ENCODE measurements around the gene LRRIQ4.

The LRRIQ4 gene

DNA sequence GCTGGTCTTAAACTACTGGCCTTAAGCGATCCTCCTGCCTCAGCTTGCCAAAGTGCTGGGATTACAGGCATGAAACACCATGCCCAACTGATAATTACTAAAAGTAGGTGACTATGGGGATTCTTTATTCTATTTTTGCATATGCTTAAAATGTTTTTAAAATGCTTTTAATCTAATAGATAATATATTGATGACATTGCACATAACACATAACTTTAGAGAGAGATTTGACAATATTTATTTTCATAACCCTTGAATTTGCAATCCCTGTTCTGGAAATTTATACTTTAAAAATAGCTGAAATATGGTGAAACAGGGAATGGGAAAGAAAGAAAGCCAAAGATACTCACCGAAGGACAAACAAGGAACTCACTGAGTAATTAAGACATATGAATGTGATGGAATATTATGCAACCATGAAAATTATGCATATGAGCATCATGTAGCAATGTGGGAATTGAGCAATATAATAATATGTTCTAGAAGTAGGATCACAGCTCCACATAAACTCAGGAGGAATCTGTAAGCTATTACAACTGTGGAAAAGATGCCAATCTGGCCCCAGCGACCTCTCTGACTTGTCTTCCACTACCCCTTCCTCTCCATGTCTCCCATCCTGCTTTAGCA is 55.0 kb downstream of the LRRIQ4 start:
- no peak for DNase-seq (ENCODE audit: low read depth)
- TF ChIP-seq, protein P1, sequence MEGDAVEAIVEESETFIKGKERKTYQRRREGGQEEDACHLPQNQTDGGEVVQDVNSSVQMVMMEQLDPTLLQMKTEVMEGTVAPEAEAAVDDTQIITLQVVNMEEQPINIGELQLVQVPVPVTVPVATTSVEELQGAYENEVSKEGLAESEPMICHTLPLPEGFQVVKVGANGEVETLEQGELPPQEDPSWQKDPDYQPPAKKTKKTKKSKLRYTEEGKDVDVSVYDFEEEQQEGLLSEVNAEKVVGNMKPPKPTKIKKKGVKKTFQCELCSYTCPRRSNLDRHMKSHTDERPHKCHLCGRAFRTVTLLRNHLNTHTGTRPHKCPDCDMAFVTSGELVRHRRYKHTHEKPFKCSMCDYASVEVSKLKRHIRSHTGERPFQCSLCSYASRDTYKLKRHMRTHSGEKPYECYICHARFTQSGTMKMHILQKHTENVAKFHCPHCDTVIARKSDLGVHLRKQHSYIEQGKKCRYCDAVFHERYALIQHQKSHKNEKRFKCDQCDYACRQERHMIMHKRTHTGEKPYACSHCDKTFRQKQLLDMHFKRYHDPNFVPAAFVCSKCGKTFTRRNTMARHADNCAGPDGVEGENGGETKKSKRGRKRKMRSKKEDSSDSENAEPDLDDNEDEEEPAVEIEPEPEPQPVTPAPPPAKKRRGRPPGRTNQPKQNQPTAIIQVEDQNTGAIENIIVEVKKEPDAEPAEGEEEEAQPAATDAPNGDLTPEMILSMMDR (IDR thresholded peaks at IDR 0.05; ENCODE audit: low read depth, low read length, missing control alignments) = no peak
- no peak overlapping the region for H3K4me3 ChIP-seq (ENCODE audit: low read depth, low read length)

DNA sequence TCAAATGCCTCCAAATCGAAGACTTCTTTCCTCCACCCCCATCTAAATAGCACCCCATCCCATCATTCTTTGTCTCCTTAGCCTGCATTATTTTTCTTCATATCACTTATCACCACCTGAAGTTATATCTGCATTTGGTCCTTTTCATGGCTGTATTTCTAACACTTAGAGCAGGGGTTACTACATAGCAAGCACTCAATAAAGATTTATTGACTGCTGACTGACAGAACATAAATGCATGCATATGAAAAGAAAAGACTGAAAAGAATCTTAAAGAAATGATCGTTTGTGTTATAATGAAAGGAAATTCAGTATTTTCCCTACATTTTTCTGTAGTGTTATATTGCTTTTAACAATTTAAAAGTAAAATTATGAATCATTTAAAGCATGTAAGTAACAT is 55.7 kb downstream of the LRRIQ4 start:
- no peak overlapping the region for H3K4me3 ChIP-seq (ENCODE audit: low read depth, low read length)
- no peak for DNase-seq (ENCODE audit: low read depth)
- TF ChIP-seq, protein P1 (IDR thresholded peaks at IDR 0.05; ENCODE audit: low read depth, low read length, missing control alignments) = no peak

DNA sequence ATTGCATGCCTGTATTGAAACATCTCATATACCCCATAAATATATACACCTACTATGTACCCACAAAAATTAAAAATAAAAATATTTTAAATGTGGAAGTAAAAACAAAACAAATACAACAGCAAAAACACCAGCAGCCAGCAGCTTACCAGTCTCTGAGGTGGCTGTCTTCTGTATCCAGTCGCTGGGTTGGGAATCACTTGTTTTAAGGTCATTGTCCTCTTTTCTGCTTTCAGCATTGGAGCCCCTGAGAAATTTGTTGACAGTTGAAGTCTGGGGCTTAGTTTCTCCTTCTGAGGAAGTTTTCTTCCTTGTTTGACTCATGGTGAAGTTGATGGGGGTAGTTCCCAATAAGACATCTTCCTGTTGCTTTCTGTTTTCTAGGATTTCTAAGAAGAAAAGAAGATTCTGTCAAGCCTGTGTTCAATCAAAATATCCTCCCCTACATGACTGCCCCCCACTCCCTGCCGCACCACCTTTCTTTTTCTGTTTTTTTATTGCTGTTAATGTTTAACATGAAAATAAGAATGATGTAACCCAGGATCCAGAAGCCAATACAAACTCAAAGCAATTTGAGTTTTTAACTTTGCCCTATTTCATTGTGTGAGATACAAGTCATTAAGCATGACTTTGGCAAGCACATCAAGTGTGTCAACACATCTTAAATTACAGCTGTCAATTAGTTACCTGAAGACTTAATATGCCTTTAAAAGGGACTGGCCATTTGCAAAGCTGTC is 57.0 kb downstream of the LRRIQ4 start, which contains the start of gene LRRC31:
TSS of gene LRRC31 (minus strand) at position 452 of the 737 bp plus-strand sequence. CDS start at position 324, 128 bp downstream.
- no peak within 1 kb of the TSS for H3K4me3 ChIP-seq (ENCODE audit: low read depth, low read length)
- no peak for DNase-seq (ENCODE audit: low read depth)
- TF ChIP-seq, protein P1 (IDR thresholded peaks at IDR 0.05; ENCODE audit: low read depth, low read length, missing control alignments) = no peak

DNA sequence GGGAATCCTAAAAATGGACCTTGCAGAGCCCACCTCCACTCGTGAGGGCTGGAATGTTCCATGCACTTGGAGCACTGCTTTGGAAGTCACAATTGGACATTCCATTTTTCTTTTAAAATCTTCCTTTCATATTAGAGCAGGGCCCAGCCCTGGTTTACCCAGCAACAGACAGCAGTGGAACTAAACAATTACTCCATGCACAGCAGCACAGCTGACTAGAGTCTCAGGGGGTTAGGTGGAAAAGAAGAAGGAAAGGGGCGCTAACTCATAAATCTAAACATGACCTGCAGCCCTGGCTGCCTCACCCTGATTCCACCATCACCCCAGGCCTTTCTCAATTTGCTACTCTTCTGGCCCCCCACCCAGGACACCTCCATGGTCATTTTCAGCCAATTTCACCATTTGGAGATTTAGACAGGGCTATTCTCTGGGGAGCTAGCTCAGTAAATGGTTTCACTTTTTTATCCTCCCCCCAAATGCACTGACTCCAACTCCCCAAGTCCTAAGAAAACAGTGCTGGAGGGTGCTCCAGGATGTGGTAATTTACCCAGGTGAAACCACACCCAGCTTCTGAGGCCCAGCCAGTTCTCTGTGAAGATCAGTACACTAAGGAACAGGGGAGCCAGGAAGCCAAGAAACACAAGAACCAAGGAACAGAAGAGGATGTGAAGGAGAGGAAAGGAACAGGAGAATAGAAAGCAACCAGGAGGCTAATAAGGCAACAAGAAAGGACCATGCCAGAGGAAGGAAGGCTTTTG is 58.6 kb downstream of the LRRIQ4 start:
- TF ChIP-seq, protein P1 (IDR thresholded peaks at IDR 0.05; ENCODE audit: low read depth, low read length, missing control alignments) = no peak
- DNase-seq (ENCODE audit: low read depth) = no peak
- H3K4me3 ChIP-seq (ENCODE audit: low read depth, low read length) = no peak overlapping the region

DNA sequence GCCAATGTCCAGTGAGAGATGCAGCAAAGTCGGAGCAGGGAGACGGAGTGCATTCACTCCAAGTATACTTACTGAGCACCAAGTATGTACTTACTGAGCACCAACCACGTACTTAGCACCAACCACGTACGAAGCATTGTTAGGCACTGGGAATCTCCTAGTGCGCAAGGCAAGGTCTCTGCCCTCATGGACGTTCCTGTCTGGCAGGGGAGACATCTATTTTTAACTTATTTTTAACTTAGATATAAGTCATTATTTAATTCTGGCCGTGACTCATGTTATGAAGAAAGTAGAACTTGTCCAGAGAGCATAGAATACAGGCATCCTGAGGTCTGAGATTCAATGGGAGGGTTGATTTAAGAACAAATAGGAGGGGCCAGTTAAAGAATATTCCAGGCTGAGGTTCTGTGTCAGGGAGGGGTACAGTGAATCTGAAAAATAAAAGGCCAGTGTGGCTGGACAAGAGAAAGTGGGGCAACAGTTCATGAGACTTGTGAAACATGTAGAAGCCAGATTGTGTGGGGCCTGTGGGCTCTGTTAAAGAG is 66.4 kb downstream of the LRRIQ4 start:
- no peak overlapping the region for H3K4me3 ChIP-seq (ENCODE audit: low read depth, low read length)
- no peak for DNase-seq (ENCODE audit: low read depth)
- TF ChIP-seq, protein P1 (IDR thresholded peaks at IDR 0.05; ENCODE audit: low read depth, low read length, missing control alignments) = no peak

DNA sequence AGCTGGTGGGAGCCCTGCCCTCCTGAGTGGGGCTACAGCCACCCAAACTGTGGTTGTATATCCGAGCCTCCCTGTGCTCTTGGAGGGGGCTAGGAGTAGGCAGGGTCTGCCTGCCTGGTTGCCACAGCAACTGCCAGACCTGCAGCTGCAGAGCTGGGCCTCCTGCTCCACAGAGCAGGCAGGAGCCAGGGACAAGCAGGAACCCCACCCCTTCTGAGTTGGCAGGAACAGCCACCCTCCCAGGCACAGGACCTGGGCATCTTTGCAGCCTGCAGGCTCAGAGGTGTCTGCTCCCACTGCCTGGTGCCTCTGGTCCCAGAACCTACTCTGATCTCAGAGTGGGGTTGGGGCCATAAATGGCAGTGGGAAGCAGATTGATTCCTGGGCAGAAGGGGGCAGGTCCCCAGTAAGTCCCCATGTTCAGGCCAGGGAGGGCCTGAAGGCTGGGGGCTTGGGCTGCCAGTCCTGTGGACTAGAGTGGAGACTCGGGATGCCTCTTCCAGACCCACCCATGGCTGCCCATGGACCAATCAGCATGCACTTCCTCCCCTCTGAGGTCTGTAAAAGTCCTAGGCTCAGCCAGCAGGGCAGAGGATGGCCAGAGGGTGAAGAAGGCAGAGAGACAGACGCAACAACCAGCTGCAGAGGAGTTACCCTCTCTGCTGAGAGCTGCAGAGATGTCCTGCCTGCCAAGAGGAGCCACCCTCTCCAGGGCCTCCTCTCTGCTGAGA is 67.3 kb downstream of the LRRIQ4 start:
- DNase-seq (ENCODE audit: low read depth) = no peak
- H3K4me3 ChIP-seq (ENCODE audit: low read depth, low read length) = no peak overlapping the region
- TF ChIP-seq, protein P1 (IDR thresholded peaks at IDR 0.05; ENCODE audit: low read depth, low read length, missing control alignments) = no peak

All from GM12864 (cell line).